GM20000 (cell line): Measurements from ENCODE around the gene ADCY4.

Source experiments
- DNase-seq: peaks from one replicate; pipeline ENCODE4 v3.0.0; 2012; ENCODE audit warnings: low spot score
- CTCF ChIP-seq: IDR thresholded peaks from 2 replicates; pipeline ENCODE4 v1.5.1; 2012; ENCODE audit warnings: mild to moderate bottlenecking, control low read depth; ENCODE audit errors: extremely low read depth, missing control alignments

The ADCY4 gene

DNA sequence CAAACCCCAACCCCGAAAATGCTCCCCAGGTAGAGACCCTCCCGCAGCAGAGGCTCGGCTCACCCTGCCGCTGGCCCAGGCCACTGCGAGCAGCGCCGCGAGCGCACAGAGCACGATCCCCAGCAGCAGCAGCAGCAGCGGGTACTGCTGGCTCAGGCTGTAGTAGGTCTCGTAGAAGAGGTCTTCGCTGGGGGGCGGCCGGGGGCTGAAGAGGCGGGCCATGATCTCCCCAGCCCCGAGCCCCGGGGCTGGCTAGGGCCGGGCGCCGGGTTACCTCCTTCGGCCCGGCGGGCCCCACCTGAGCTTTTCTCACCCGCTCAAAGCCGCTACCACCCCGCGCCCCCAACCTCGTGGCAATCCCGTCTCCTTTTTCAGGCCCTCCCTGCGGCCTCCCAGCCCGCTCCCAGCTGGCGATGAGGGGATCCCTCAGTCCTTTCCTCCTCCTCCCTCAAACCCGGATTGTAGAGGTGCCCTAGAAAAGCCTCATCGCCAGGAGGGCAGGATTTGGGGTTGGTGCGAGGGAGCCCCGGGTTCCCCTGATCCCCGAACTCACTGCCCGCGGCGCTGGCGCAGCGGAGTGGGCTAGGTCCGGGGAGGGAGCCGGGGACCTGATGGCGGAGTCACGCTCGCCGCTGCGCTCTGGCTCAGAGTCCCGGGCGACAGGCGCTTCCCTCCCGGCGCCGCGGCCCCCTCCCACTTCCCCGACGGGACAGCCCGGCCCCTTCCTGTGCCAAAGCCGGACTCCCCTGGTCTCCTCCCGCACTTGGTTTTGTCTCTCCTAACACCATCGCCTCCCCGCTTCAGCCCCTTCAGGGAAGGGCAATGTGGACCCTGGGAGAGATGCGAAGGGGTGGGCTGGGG is at the start of gene ADCY4:
ADCY4 (minus strand) TSS at position 641 of the 861 bp plus-strand sequence; CDS start at position 222, 419 bp downstream.
- peak; percentile 39 for DNase-seq

GRCh38 chr14:24384169-24384568 is 49.3 kb upstream of the ADCY4 start:
- no peak for TF ChIP-seq CTCF

More for the DNA sequence above, at the start of gene ADCY4:
- TF ChIP-seq CTCF = no peak

GRCh38 chr14:24382064-24382371 is 47.1 kb upstream of the ADCY4 start:
- TF ChIP-seq CTCF = no peak
- DNase-seq = no peak

More at GRCh38 chr14:24384169-24384568, 49.3 kb upstream of the ADCY4 start:
- DNase-seq = no peak

DNA sequence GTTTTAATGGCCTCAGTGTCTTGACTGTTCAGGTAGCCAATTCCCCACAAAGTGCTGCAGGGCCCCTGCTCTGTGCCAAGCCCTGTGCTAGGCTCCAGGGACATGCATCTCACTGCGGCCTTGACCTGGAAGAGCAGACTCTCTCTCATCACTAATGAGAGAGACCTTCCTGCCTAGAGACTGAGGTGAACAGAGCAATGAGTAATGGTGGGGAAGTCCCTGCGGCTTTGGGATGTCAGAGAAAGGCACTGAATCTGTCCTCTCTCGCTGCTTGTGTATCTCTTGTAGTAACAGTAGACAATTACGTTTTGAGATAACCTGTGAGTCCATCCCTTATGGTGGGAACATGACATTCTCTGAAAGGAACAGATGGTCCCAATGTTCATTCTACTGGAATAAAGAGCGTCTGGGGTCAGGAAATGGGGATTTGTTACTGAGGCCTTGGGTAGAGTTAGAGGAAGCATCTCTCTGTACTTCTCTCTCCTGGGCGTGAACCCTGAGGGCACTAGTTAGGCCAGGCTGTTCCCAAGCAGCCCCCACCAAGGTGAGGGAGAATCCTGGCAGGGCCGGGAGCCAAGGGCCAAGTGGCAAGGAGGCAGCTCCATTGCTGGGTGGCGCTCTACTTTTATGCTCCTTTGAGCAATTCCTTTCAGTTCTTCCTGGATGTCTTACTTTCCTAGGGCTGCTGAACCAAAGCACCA is 46.6 kb upstream of the ADCY4 start:
- no peak for DNase-seq
- TF ChIP-seq CTCF = no peak

DNA sequence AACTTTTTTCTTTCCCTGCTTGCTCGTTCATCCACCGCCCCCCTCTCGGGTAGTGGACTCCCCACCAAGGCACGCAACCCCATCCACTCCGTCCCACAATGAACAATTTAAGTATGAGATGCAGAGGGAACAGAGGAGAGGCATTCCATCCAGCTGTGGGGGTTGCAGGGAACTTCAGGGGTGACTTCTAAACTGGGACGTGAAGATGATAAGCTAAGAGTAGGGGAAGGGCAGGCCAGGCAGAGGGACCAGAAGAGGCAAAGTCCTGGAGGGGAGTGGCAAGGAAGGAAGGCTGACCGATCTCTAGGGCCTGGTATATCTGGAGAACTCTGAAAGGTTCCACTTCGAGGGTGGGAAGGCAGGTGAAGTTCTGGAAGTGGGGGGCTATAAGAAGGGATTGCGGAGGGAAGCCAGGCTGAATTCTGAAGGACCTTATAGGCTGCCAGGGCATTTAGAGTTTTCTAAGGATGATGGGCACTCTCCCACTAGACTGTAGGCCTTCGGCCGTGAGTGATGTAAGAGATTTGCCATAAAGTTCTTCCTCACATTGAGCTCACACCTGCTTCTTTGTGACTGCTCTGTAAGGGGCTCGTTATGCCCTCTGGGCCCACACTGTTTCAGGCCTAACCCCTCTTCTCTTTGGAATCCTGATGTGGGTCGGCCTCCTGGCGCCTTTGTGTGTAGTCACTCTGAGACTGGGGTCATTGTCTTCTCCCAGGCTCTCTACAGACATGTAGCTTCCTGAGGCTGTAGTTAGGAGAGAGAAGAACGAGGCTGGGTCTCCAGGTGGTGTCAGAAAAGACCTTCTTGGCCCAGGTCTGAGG is 45.2 kb upstream of the ADCY4 start:
- TF ChIP-seq CTCF = no peak
- DNase-seq = no peak

DNA sequence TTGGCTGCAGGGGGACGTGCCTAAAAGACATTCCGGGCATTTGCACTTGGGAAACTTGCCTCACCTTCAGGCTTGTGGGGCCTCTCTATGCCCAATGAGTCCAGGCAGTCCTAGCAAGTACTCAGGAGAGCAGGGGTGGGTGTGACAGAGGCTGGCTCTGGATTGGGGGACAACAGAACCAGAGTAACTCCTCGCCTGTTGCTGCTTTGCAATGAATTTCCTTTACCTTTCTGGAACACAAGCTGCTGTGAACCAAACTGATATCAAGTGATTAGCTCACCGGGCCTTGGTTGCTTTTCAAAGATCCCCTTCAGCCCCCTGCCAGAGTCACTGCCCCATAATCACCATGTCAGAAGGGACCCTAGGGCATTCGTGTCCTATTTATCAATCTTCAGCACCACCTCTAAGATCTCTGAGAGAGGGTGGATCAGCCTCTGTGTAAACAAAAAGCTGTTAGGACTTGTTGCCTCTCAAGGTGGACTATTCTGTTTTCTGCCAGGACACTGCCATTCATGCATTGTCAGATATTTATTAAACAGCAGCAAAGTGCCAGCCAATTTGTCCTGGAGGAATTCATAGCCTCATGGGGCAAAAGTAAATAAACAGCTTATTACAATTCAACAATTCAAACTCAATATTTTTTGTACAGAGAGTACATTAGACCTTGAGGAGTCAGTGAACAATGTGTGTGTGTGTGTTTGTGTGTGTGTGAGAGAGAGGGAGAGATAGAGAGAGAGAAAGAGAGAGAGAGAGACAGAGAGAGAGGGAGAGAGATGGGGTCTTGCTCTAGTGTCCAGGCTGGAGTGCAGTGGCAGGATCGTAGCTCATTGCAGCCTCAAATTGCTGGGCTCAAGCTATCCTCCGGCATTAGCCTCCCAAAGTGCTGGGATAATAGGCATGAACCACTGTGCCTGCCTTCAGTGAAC is 44.4 kb upstream of the ADCY4 start:
- DNase-seq = no peak
- no peak for TF ChIP-seq CTCF
